GM12878 (cell line): Measurements from ENCODE around the gene CPEB1.

Experiments
- BCL11A ChIP-seq: IDR thresholded peaks from 2 replicates; pipeline ENCODE4 v1.6.1; 2011; ENCODE audit warnings: low read depth, low read length
- EGR1 ChIP-seq, 2 experiments: IDR thresholded peaks; 1 replicate in 1 of 2; 2 replicates in 1 of 2; pipeline ENCODE4 v1.6.1; 2011 to 2012; ENCODE audit warnings: low read depth in 2 of 2, low read length in 2 of 2, borderline replicate concordance in 1 of 2, mild to moderate bottlenecking in 1 of 2, moderate library complexity in 1 of 2
- ETV6 ChIP-seq, 2 experiments: fragments of 450-650 bp in 1 of 2; IDR thresholded peaks in 1 of 2; conservative IDR thresholded peaks in 1 of 2; 2 replicates each; pipeline ENCODE4 v1.6.1; 2014; ENCODE audit warnings: antibody characterized with exemption in 1 of 2, borderline replicate concordance in 1 of 2, low read depth in 1 of 2, mild to moderate bottlenecking in 1 of 2, moderate library complexity in 1 of 2
- FOXM1 ChIP-seq: IDR thresholded peaks from 2 replicates; pipeline ENCODE4 v1.6.1; 2012; ENCODE audit warnings: low read depth, mild to moderate bottlenecking, inconsistent platforms, low read length, moderate library complexity
- GABPA ChIP-seq: IDR thresholded peaks from 2 replicates; pipeline ENCODE4 v1.6.1; 2014; ENCODE audit warnings: antibody characterized with exemption, low read depth, mild to moderate bottlenecking, inconsistent platforms
- JUNB ChIP-seq: IDR thresholded peaks from 2 replicates; pipeline ENCODE4 v1.6.1; 2016; ENCODE audit warnings: antibody characterized with exemption, mild to moderate bottlenecking
- SMAD1 ChIP-seq: fragments of 450-650 bp; IDR thresholded peaks from 2 replicates; pipeline ENCODE4 v1.6.1; 2018; ENCODE audit warnings: mild to moderate bottlenecking, low read depth; ENCODE audit not compliant: partially characterized antibody
- SUZ12 ChIP-seq: fragments of 200-600 bp; sonication (generic); IDR thresholded peaks from one replicate; pipeline ENCODE4 v1.6.1; 2018; ENCODE audit warnings: antibody characterized with exemption, mild to moderate bottlenecking; ENCODE audit not compliant: unreplicated experiment
- YY1 ChIP-seq: IDR thresholded peaks from 2 replicates; pipeline ENCODE4 v1.6.1; 2011; ENCODE audit warnings: low read depth, mild to moderate bottlenecking, low read length
- TF ChIP-seq, protein P1 (sequence below), 3 experiments: IDR thresholded peaks in 2 of 3; conservative IDR thresholded peaks in 1 of 3; 2 replicates each; pipeline ENCODE4 v1.5.1; 2011; ENCODE audit warnings: low read depth in 3 of 3, low read length in 3 of 3, mild to moderate bottlenecking in 3 of 3, control low read depth in 2 of 3, moderate library complexity in 2 of 3, inconsistent platforms in 1 of 3, mixed read lengths in 1 of 3; ENCODE audit not compliant: control insufficient read depth in 2 of 3, insufficient read depth in 1 of 3; ENCODE audit errors: extremely low read depth in 1 of 3
- TF ChIP-seq, protein P2 (sequence below): fragments of 450-650 bp; IDR thresholded peaks from 2 replicates; pipeline ENCODE4 v1.6.1; 2014; ENCODE audit warnings: mild to moderate bottlenecking
- TF ChIP-seq, protein P3 (sequence below): IDR thresholded peaks from 2 replicates; pipeline ENCODE4 v1.6.1; 2011; ENCODE audit warnings: low read depth, mild to moderate bottlenecking, low read length, moderate library complexity, borderline replicate concordance; ENCODE audit errors: extremely low read depth

DNA sequence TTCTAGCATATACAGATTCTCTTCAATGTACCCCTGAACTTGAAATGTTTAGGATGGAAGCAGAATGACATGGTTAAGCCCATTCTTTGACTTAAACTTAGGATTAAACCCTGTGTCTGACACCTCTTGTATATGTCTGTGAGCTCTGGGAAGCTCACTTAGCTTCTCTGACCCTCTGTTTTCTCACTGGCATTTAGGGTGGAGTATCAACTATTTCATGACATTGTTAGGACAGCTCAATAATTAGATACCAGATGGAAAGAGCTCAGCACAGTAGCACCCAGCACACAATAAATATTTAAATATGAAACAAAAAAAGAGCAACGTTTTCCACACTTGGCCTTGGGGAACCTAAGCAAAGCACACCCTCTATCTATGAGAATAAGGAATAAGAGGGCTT is 88.7 kb downstream of the CPEB1 start:
- TF ChIP-seq GABPA (no peak), BCL11A (no peak), JUNB (no peak), ETV6 (conservative IDR thresholded peaks at IDR 0.05 in 1 of 2, IDR thresholded peaks at IDR 0.05 in 1 of 2; ENCODE audit: borderline replicate concordance in 1 of 2, low read depth in 1 of 2) (no peak), SMAD1 (no peak), SUZ12 (no peak), EGR1 (IDR thresholded peaks at IDR 0.05; ENCODE audit: borderline replicate concordance in 1 of 2, low read depth in 2 of 2, low read length in 2 of 2) (no peak), YY1 (no peak), FOXM1 (no peak)
- TF ChIP-seq, protein P1, sequence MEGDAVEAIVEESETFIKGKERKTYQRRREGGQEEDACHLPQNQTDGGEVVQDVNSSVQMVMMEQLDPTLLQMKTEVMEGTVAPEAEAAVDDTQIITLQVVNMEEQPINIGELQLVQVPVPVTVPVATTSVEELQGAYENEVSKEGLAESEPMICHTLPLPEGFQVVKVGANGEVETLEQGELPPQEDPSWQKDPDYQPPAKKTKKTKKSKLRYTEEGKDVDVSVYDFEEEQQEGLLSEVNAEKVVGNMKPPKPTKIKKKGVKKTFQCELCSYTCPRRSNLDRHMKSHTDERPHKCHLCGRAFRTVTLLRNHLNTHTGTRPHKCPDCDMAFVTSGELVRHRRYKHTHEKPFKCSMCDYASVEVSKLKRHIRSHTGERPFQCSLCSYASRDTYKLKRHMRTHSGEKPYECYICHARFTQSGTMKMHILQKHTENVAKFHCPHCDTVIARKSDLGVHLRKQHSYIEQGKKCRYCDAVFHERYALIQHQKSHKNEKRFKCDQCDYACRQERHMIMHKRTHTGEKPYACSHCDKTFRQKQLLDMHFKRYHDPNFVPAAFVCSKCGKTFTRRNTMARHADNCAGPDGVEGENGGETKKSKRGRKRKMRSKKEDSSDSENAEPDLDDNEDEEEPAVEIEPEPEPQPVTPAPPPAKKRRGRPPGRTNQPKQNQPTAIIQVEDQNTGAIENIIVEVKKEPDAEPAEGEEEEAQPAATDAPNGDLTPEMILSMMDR (IDR thresholded peaks at IDR 0.05 in 2 of 3, conservative IDR thresholded peaks at IDR 0.05 in 1 of 3; ENCODE audit: control insufficient read depth in 2 of 3, extremely low read depth in 1 of 3, insufficient read depth in 1 of 3, low read depth in 3 of 3, low read length in 3 of 3) = no peak
- TF ChIP-seq, protein P2, sequence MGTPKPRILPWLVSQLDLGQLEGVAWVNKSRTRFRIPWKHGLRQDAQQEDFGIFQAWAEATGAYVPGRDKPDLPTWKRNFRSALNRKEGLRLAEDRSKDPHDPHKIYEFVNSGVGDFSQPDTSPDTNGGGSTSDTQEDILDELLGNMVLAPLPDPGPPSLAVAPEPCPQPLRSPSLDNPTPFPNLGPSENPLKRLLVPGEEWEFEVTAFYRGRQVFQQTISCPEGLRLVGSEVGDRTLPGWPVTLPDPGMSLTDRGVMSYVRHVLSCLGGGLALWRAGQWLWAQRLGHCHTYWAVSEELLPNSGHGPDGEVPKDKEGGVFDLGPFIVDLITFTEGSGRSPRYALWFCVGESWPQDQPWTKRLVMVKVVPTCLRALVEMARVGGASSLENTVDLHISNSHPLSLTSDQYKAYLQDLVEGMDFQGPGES = no peak
- TF ChIP-seq, protein P3, sequence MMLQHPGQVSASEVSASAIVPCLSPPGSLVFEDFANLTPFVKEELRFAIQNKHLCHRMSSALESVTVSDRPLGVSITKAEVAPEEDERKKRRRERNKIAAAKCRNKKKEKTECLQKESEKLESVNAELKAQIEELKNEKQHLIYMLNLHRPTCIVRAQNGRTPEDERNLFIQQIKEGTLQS = no peak
